ENCODE data around the gene L3MBTL1. TPM values are rescaled to one million over a fixed set of nuclear protein-coding genes. Genes with fewer than 3 reads are reported as not detected.

The L3MBTL1 gene
- total RNA-seq, 1 donor from 2014 or later: 6.0 TPM

GRCh38 chr20:43529457-43530153 is 22.1 kb downstream of the L3MBTL1 start:
- H3K4me3 ChIP-seq (ENCODE audit: low read depth, low read length): no peak overlapping the region
- no peaks in the 10 kb centered on the region for H3K27me3 ChIP-seq (ENCODE audit: control insufficient read depth, insufficient read depth, low read length)
- TF ChIP-seq CTCF (IDR thresholded peaks at IDR 0.05; ENCODE audit: insufficient read depth, low read length, poor library complexity, severe bottlenecking): no peak

GRCh38 chr20:43530321-43531090 is 23.0 kb downstream of the L3MBTL1 start:
- no peak for DNase-seq (ENCODE audit: low read depth)
- H3K36me3 ChIP-seq (ENCODE audit: control insufficient read depth, insufficient read depth, low read length): no peaks in the 10 kb centered on the region
- H3K4me3 ChIP-seq (ENCODE audit: low read depth, low read length): no peak overlapping the region
- no peak for TF ChIP-seq CTCF (IDR thresholded peaks at IDR 0.05; ENCODE audit: insufficient read depth, low read length, poor library complexity, severe bottlenecking)
- no peaks in the 10 kb centered on the region for H3K27me3 ChIP-seq (ENCODE audit: control insufficient read depth, insufficient read depth, low read length)

More at GRCh38 chr20:43529457-43530153, 22.1 kb downstream of the L3MBTL1 start:
- no peaks in the 10 kb centered on the region for H3K36me3 ChIP-seq (ENCODE audit: control insufficient read depth, insufficient read depth, low read length)
- no peak for DNase-seq (ENCODE audit: low read depth)

- Histone ChIP-seq H3K27me3 (ENCODE audit: control insufficient read depth, insufficient read depth, low read length) (no peaks in the 10 kb centered on the region), H3K36me3 (ENCODE audit: control insufficient read depth, insufficient read depth, low read length) (no peaks in the 10 kb centered on the region), H3K4me3 (ENCODE audit: low read depth, low read length) (no peak overlapping the region)
- DNase-seq (ENCODE audit: low read depth): no peak
- TF ChIP-seq CTCF (IDR thresholded peaks at IDR 0.05; ENCODE audit: insufficient read depth, low read length, poor library complexity, severe bottlenecking): no peak
These were observed 23.6 kb downstream of the L3MBTL1 start for GRCh38 chr20:43531091-43531443.

- Histone ChIP-seq H3K36me3 (ENCODE audit: control insufficient read depth, insufficient read depth, low read length) (no peaks in the 10 kb centered on the region), H3K27me3 (ENCODE audit: control insufficient read depth, insufficient read depth, low read length) (no peaks in the 10 kb centered on the region), H3K4me3 (ENCODE audit: low read depth, low read length) (no peak overlapping the region)
- TF ChIP-seq CTCF (IDR thresholded peaks at IDR 0.05; ENCODE audit: insufficient read depth, low read length, poor library complexity, severe bottlenecking): no peak
- no peak for DNase-seq (ENCODE audit: low read depth)
These were observed 25.0 kb downstream of the L3MBTL1 start for GRCh38 chr20:43532416-43533055.

GRCh38 chr20:43533060-43533459 is 25.6 kb downstream of the L3MBTL1 start:
- no peak for TF ChIP-seq CTCF (IDR thresholded peaks at IDR 0.05; ENCODE audit: insufficient read depth, low read length, poor library complexity, severe bottlenecking)
- no peak overlapping the region for H3K4me3 ChIP-seq (ENCODE audit: low read depth, low read length)
- H3K27me3 ChIP-seq (ENCODE audit: control insufficient read depth, insufficient read depth, low read length): no peaks in the 10 kb centered on the region
- no peaks in the 10 kb centered on the region for H3K36me3 ChIP-seq (ENCODE audit: control insufficient read depth, insufficient read depth, low read length)
- no peak for DNase-seq (ENCODE audit: low read depth)
